GM21576 (cell line): ENCODE measurements around the gene JARID2.
"Not testable (repeated sequence)": the region's sequence is repeated elsewhere in the genome, so short reads cannot be mapped to it uniquely, and the experiment has no call there.

ENCODE experiments used
- ATAC-seq: cut with Tn5 transposase; IDR thresholded peaks from one replicate; pipeline ENCODE4 v1.9.1; 2021; ENCODE audit warnings: mild to moderate bottlenecking, moderate library complexity; ENCODE audit not compliant: unreplicated experiment

The JARID2 gene

GRCh38 chr6:15305909-15306308 is 60.0 kb downstream of the JARID2 start:
- peak; percentile 9 for ATAC-seq

GRCh38 chr6:15308435-15309213 is 62.8 kb downstream of the JARID2 start:
- ATAC-seq, result no peak

- no peak for ATAC-seq
These were observed 63.9 kb downstream of the JARID2 start for GRCh38 chr6:15309611-15310283.

GRCh38 chr6:15310680-15311079 is 64.8 kb downstream of the JARID2 start:
- ATAC-seq, result no peak

GRCh38 chr6:15312500-15312899 is 66.6 kb downstream of the JARID2 start:
- no peak for ATAC-seq

- no peak for ATAC-seq
These were observed 67.5 kb downstream of the JARID2 start for GRCh38 chr6:15313367-15313766.

GRCh38 chr6:15316754-15317153 is 70.9 kb downstream of the JARID2 start:
- ATAC-seq, result no peak

GRCh38 chr6:15317251-15317650 is 71.4 kb downstream of the JARID2 start:
- ATAC-seq, result no peak

- no peak for ATAC-seq
These were observed 72.3 kb downstream of the JARID2 start for GRCh38 chr6:15317934-15318902.

GRCh38 chr6:15319677-15320076 is 73.8 kb downstream of the JARID2 start:
- ATAC-seq, result no peak

- no peak for ATAC-seq
These were observed 74.8 kb downstream of the JARID2 start for GRCh38 chr6:15320693-15321092.

- ATAC-seq, result no peak
These were observed 76.3 kb downstream of the JARID2 start for GRCh38 chr6:15322184-15322583.

- ATAC-seq, result no peak
These were observed 77.1 kb downstream of the JARID2 start for GRCh38 chr6:15322781-15323536.

GRCh38 chr6:15323611-15324010 is 77.7 kb downstream of the JARID2 start:
- not testable (repeated sequence) for ATAC-seq

GRCh38 chr6:15324427-15324985 is 78.6 kb downstream of the JARID2 start:
- no peak for ATAC-seq

- no peak for ATAC-seq
These were observed 79.7 kb downstream of the JARID2 start for GRCh38 chr6:15325540-15325955.

GRCh38 chr6:15326067-15326614 is 80.3 kb downstream of the JARID2 start:
- ATAC-seq, result no peak

GRCh38 chr6:15327271-15327670 is 81.4 kb downstream of the JARID2 start:
- ATAC-seq, result no peak

- no peak for ATAC-seq
These were observed 83.4 kb downstream of the JARID2 start for GRCh38 chr6:15329197-15329671.
